ENCODE measurements around the gene SLC35F1.

DNA sequence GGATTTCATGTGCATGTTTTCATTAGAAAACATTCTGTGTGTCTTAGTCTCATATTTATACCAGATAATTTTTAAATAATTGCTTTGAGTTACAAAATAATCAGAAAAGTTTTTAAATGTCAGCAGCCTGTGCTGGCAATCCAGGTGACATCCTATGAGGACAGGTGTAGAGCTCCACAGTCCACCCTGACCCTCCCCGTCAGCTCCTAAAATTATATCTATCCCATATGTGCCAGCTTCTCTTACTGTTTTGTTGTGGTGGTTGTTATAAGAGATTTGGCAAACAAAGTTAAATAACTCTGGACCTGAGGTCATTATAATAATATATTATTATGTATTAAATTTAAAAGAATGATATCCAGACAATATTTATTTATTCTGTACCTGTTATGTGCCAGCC, 387.8 kb downstream of the SLC35F1 start:
- TF ChIP-seq, protein P1, sequence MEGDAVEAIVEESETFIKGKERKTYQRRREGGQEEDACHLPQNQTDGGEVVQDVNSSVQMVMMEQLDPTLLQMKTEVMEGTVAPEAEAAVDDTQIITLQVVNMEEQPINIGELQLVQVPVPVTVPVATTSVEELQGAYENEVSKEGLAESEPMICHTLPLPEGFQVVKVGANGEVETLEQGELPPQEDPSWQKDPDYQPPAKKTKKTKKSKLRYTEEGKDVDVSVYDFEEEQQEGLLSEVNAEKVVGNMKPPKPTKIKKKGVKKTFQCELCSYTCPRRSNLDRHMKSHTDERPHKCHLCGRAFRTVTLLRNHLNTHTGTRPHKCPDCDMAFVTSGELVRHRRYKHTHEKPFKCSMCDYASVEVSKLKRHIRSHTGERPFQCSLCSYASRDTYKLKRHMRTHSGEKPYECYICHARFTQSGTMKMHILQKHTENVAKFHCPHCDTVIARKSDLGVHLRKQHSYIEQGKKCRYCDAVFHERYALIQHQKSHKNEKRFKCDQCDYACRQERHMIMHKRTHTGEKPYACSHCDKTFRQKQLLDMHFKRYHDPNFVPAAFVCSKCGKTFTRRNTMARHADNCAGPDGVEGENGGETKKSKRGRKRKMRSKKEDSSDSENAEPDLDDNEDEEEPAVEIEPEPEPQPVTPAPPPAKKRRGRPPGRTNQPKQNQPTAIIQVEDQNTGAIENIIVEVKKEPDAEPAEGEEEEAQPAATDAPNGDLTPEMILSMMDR (IDR thresholded peaks at IDR 0.05): no peak
- no peak for TF ChIP-seq EZH2 (IDR thresholded peaks at IDR 0.05; ENCODE audit: borderline replicate concordance, insufficient read depth, low read depth, low read length, poor library complexity, severe bottlenecking)
